Liver (tissue), 9 donors: ENCODE measurements around the gene TACR2. TPM values are rescaled to one million over a fixed set of nuclear protein-coding genes. Genes with fewer than 3 reads are reported as not detected.

Experiments used
- DNase-seq: peaks from one replicate; pipeline ENCODE4 v3.0.0-alpha.2; 2017; ENCODE audit warnings: low spot score
- H3K27ac ChIP-seq, 2 donors: one replicate each; pipeline ENCODE4 v1.7.0; 2013; ENCODE audit warnings: inconsistent platforms in 2 of 2, low read length in 2 of 2, control low read depth in 1 of 2, low read depth in 1 of 2, mild to moderate bottlenecking in 1 of 2
- H3K27me3 ChIP-seq, 4 donors: one replicate each; pipeline versions ENCODE4 v1.6.1 to v1.7.0; 2013; ENCODE audit warnings: low read length in 3 of 4, inconsistent platforms in 1 of 4, mild to moderate bottlenecking in 1 of 4, moderate library complexity in 1 of 4; ENCODE audit not compliant: control insufficient read depth in 4 of 4, insufficient read depth in 4 of 4
- H3K36me3 ChIP-seq, 4 donors: one replicate each; pipeline versions ENCODE4 v1.6.1 to v1.7.0; 2013; ENCODE audit warnings: low read length in 3 of 4, mild to moderate bottlenecking in 3 of 4, low read depth in 1 of 4, moderate library complexity in 1 of 4; ENCODE audit not compliant: control insufficient read depth in 4 of 4, insufficient read depth in 3 of 4
- H3K4me1 ChIP-seq, 4 donors: one replicate each; pipeline versions ENCODE4 v1.6.1 to v1.7.0; 2013; ENCODE audit warnings: low read length in 3 of 4, mild to moderate bottlenecking in 3 of 4, moderate library complexity in 1 of 4; ENCODE audit not compliant: control insufficient read depth in 4 of 4, insufficient read depth in 4 of 4
- H3K4me3 ChIP-seq, 3 donors: one replicate each; pipeline versions ENCODE4 v1.6.1 to v1.7.0; 2013; ENCODE audit warnings: low read length in 3 of 3, control low read depth in 1 of 3, low read depth in 1 of 3, mild to moderate bottlenecking in 1 of 3
- H3K9ac ChIP-seq, 2 donors: one replicate each; pipeline ENCODE4 v1.7.0; 2013; ENCODE audit warnings: low read length in 2 of 2, mild to moderate bottlenecking in 2 of 2, moderate library complexity in 2 of 2, control low read depth in 1 of 2, low read depth in 1 of 2
- H3K9me3 ChIP-seq, 4 donors: one replicate each; pipeline versions ENCODE4 v1.6.1 to v1.7.0; 2013; ENCODE audit warnings: low read length in 3 of 4; ENCODE audit not compliant: control insufficient read depth in 4 of 4
- EGR1 ChIP-seq, 2 donors: IDR thresholded peaks; 2 replicates each; pipeline ENCODE4 v1.6.1; 2016 to 2018; ENCODE audit warnings: antibody characterized with exemption in 2 of 2, low read depth in 2 of 2
- FOXA1 ChIP-seq: IDR thresholded peaks from 2 replicates; pipeline ENCODE4 v1.6.1; 2016; ENCODE audit warnings: antibody characterized with exemption
- FOXA2 ChIP-seq: IDR thresholded peaks from 2 replicates; pipeline ENCODE4 v1.6.1; 2016; ENCODE audit warnings: antibody characterized with exemption
- GABPA ChIP-seq, 2 donors: IDR thresholded peaks in 1 of 2; conservative IDR thresholded peaks in 1 of 2; 2 replicates each; pipeline ENCODE4 v1.6.1; 2016; ENCODE audit warnings: antibody characterized with exemption in 2 of 2, mild to moderate bottlenecking in 1 of 2, moderate library complexity in 1 of 2
- HNF4A ChIP-seq, 2 donors: conservative IDR thresholded peaks; 2 replicates each; pipeline ENCODE4 v1.6.1; 2016; ENCODE audit warnings: antibody characterized with exemption in 2 of 2, mild to moderate bottlenecking in 2 of 2
- HNF4G ChIP-seq: IDR thresholded peaks from 2 replicates; pipeline ENCODE4 v1.6.1; 2016; ENCODE audit warnings: antibody characterized with exemption
- JUND ChIP-seq, 2 donors: IDR thresholded peaks; 2 replicates each; pipeline ENCODE4 v1.6.1; 2016; ENCODE audit warnings: antibody characterized with exemption in 2 of 2
- NR2F2 ChIP-seq: IDR thresholded peaks from 2 replicates; pipeline ENCODE4 v1.6.1; 2016; ENCODE audit warnings: antibody characterized with exemption
- RXRA ChIP-seq, 2 donors: IDR thresholded peaks; 2 replicates each; pipeline ENCODE4 v1.6.1; 2017 to 2018; ENCODE audit warnings: antibody characterized with exemption in 2 of 2, mild to moderate bottlenecking in 1 of 2
- SP1 ChIP-seq: IDR thresholded peaks from 2 replicates; pipeline ENCODE4 v1.6.1; 2018; ENCODE audit warnings: antibody characterized with exemption, mild to moderate bottlenecking
- TAF1 ChIP-seq: conservative IDR thresholded peaks from 2 replicates; pipeline ENCODE4 v1.6.1; 2016; ENCODE audit warnings: antibody characterized with exemption, mild to moderate bottlenecking
- YY1 ChIP-seq: IDR thresholded peaks from 2 replicates; pipeline ENCODE4 v1.6.1; 2016; ENCODE audit warnings: antibody characterized with exemption, mild to moderate bottlenecking
- WGBS: extraction: QIAGEN DNeasy Blood & Tissue Kit; methylation state at CpG from one replicate; pipeline ENCODE4 v1.1.7; 2013; 5-methylcytosine and 5-hydroxymethylcytosine counted together
- polyA plus RNA-seq, 2 donors: library from polyadenylated mRNA; stranded (reverse) in 1 of 2; unstranded in 1 of 2; fragments of 200-250 nt in 1 of 2; fragments of >200 nt in 1 of 2; fragmentation: Nextera tagmentation in 1 of 2; extraction: Ambion mirVana in 1 of 2; gene quantifications; one replicate each; pipeline versions ENCODE4 v1.2.1 to v1.2.3, GENCODE V29; 2013 to 2015
- total RNA-seq, 2 donors: library from RNA; depleted of rRNA; stranded (reverse); fragments of >200 nt; gene quantifications; one replicate each; pipeline ENCODE4 v1.2.3, GENCODE V29; 2014
- TF ChIP-seq, protein P1 (sequence below): IDR thresholded peaks from 2 replicates; pipeline ENCODE4 v1.6.1; 2016; ENCODE audit warnings: antibody characterized with exemption
- TF ChIP-seq, protein P2 (sequence below): IDR thresholded peaks from 2 replicates; pipeline ENCODE4 v1.6.1; 2016; ENCODE audit warnings: antibody characterized with exemption
- TF ChIP-seq, protein P3 (sequence below): fragments of 150-350 bp; IDR thresholded peaks from 2 replicates; pipeline ENCODE4 v1.5.1; 2017; ENCODE audit warnings: improper control_type of control experiment, low read depth, low read length; ENCODE audit not compliant: missing input control
- TF ChIP-seq, protein P4 (sequence below): IDR thresholded peaks from 2 replicates; pipeline ENCODE4 v1.6.1; 2016; ENCODE audit warnings: antibody characterized with exemption, mild to moderate bottlenecking
- donor health status: healthy.
- donor health status: healthy.
- donor health status: healthy.
- donor health status: healthy.
- donor health status: healthy.

TACR2 gene
- total and polyA plus RNA-seq, 4 donors, result 0.08 to 0.18 (median 0.12) TPM; not detected in 1

DNA sequence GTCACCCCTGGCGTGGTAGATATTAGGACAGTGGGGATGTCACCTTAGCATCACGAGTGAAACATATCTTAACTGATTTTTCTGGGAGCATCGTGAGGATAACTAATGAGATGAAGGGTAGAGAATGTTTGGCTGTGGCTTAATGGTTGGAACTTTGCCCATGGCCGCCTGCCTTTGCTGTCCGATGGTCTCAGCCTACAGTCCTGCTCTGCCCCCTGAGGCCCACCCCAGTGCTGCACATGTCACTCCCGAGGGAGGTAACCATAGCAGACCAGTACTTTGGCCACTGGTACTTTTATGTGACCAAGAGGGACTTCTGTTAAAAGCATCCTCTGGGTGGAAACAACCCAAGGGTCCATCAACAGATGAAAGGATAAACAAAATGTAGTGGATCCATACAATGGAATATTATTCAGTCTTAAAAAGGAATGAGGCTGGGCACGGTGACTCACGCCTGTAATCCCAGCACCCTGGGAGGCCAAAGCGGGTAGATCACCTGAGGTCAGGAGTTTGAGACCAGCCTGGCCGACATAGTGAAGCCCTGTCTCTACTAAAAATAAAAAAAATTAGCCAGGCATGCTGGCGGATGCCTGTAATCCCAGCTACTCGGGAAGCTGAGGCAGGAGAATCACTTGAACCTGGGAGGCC is 58.4 kb downstream of the TACR2 start (continued):
- TF ChIP-seq GABPA (IDR thresholded peaks at IDR 0.05 in 1 of 2, conservative IDR thresholded peaks at IDR 0.05 in 1 of 2) (no peak), FOXA2 (no peak), FOXA1 (no peak), RXRA (IDR thresholded peaks at IDR 0.05) (no peak), HNF4A (conservative IDR thresholded peaks at IDR 0.05) (no peak), SP1 (no peak), HNF4G (no peak)
- TF ChIP-seq, protein P1, sequence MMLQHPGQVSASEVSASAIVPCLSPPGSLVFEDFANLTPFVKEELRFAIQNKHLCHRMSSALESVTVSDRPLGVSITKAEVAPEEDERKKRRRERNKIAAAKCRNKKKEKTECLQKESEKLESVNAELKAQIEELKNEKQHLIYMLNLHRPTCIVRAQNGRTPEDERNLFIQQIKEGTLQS, result no peak
- TF ChIP-seq, protein P2, sequence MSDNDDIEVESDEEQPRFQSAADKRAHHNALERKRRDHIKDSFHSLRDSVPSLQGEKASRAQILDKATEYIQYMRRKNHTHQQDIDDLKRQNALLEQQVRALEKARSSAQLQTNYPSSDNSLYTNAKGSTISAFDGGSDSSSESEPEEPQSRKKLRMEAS, result no peak

DNA sequence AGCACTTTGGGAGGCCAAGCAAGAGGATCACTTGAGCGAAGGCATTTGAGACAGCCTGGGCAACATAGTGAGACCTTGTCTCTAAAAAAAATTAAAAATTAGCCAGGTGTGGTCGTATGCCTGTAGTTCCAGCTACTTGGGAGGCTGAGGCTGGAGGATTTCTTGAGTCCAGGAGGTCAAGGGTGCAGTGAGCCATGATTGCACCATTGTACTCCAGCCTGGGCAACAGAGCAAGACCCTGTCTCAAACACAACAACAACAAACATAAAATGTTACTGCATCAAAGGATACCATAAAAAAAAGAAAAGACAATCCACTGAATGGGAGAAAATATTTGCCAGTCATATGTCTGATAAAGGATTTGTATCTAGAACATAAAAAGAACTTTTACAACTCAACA is 60.5 kb downstream of the TACR2 start:
- 93% methylated on average over 2 of the region's 2 CpGs for WGBS
- no peak overlapping the region for H3K27ac ChIP-seq
- no peak for TF ChIP-seq GABPA (IDR thresholded peaks at IDR 0.05 in 1 of 2, conservative IDR thresholded peaks at IDR 0.05 in 1 of 2)
- no peak for TF ChIP-seq SP1
- TF ChIP-seq TAF1, result no peak
- TF ChIP-seq, protein P3, sequence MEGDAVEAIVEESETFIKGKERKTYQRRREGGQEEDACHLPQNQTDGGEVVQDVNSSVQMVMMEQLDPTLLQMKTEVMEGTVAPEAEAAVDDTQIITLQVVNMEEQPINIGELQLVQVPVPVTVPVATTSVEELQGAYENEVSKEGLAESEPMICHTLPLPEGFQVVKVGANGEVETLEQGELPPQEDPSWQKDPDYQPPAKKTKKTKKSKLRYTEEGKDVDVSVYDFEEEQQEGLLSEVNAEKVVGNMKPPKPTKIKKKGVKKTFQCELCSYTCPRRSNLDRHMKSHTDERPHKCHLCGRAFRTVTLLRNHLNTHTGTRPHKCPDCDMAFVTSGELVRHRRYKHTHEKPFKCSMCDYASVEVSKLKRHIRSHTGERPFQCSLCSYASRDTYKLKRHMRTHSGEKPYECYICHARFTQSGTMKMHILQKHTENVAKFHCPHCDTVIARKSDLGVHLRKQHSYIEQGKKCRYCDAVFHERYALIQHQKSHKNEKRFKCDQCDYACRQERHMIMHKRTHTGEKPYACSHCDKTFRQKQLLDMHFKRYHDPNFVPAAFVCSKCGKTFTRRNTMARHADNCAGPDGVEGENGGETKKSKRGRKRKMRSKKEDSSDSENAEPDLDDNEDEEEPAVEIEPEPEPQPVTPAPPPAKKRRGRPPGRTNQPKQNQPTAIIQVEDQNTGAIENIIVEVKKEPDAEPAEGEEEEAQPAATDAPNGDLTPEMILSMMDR, result no peak
- TF ChIP-seq, protein P4, sequence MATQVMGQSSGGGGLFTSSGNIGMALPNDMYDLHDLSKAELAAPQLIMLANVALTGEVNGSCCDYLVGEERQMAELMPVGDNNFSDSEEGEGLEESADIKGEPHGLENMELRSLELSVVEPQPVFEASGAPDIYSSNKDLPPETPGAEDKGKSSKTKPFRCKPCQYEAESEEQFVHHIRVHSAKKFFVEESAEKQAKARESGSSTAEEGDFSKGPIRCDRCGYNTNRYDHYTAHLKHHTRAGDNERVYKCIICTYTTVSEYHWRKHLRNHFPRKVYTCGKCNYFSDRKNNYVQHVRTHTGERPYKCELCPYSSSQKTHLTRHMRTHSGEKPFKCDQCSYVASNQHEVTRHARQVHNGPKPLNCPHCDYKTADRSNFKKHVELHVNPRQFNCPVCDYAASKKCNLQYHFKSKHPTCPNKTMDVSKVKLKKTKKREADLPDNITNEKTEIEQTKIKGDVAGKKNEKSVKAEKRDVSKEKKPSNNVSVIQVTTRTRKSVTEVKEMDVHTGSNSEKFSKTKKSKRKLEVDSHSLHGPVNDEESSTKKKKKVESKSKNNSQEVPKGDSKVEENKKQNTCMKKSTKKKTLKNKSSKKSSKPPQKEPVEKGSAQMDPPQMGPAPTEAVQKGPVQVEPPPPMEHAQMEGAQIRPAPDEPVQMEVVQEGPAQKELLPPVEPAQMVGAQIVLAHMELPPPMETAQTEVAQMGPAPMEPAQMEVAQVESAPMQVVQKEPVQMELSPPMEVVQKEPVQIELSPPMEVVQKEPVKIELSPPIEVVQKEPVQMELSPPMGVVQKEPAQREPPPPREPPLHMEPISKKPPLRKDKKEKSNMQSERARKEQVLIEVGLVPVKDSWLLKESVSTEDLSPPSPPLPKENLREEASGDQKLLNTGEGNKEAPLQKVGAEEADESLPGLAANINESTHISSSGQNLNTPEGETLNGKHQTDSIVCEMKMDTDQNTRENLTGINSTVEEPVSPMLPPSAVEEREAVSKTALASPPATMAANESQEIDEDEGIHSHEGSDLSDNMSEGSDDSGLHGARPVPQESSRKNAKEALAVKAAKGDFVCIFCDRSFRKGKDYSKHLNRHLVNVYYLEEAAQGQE, result no peak
- no peak for TF ChIP-seq FOXA2
- TF ChIP-seq FOXA1, result no peak
- no peak for TF ChIP-seq EGR1 (IDR thresholded peaks at IDR 0.05; ENCODE audit: low read depth in 2 of 2)
- TF ChIP-seq NR2F2, result no peak
- TF ChIP-seq, protein P2, result no peak
- no peak for TF ChIP-seq JUND (IDR thresholded peaks at IDR 0.05)
- TF ChIP-seq YY1, result no peak
- no peak for TF ChIP-seq HNF4G
- TF ChIP-seq, protein P1, result no peak
- no peaks in the 10 kb centered on the region for H3K9me3 ChIP-seq
- no peaks in the 10 kb centered on the region for H3K27me3 ChIP-seq
- no peak overlapping the region for H3K9ac ChIP-seq
- no peaks in the 10 kb centered on the region for H3K36me3 ChIP-seq
- no peak for DNase-seq
- no peak overlapping the region for H3K4me3 ChIP-seq
- peaks cover 1 to 7% (median 4%) of the 10 kb centered on the region in 4 donors for H3K4me1 ChIP-seq
